ENCODE results near the gene RCOR2. TPM values are rescaled to one million over a fixed set of nuclear protein-coding genes. Genes with fewer than 3 reads are reported as not detected.

The RCOR2 gene
- total RNA-seq, 2 experiments from 2014 or later, result 2.1 to 2.4 TPM

- H4K20me1 ChIP-seq (ENCODE audit: insufficient read depth, low read length), result 0 out of 2 replicates have a peak, but pooled peaks cover 5% of the 10 kb centered on the region
- no peaks in the 10 kb centered on the region for H3K9me2 ChIP-seq (ENCODE audit: insufficient read depth, low read length)
- H3K36me3 ChIP-seq (ENCODE audit: insufficient read depth, low read length), result peaks cover 17% of the 10 kb centered on the region
- TF ChIP-seq EZH2phosphoT487 (IDR thresholded peaks at IDR 0.05; ENCODE audit: borderline replicate concordance, low read depth, low read length) (no peak), CTCF (conservative IDR thresholded peaks at IDR 0.05; ENCODE audit: low read length) (no peak)
- H3K27ac ChIP-seq (ENCODE audit: low read depth, low read length, poor library complexity, severe bottlenecking), result peak overlapping the region; percentile 42
- TSS peak; percentile 63 for BruUV-seq (replicated peaks)
- CTCF ChIA-PET (ENCODE audit: unreplicated experiment), result no interaction called here
- peak overlapping the region; percentile 98 for H3K4me3 ChIP-seq (ENCODE audit: low read depth, low read length, poor library complexity, severe bottlenecking)
- H2AFZ ChIP-seq (ENCODE audit: low read length), result no peak overlapping the region
- intact Hi-C loops (cut with micrococcal nuclease; ENCODE audit: unreplicated experiment), result no loop called here
- H3K9me3 ChIP-seq (ENCODE audit: low read length), result no peaks in the 10 kb centered on the region
- peaks cover 24% of the 10 kb centered on the region for H3K4me1 ChIP-seq (ENCODE audit: insufficient read depth, low read length, poor library complexity, severe bottlenecking)
- DNase-seq (ENCODE audit: low spot score), result peak; percentile 43
- peak overlapping the region; percentile 99 for H3K4me2 ChIP-seq (ENCODE audit: low read length)
- H3K79me2 ChIP-seq (ENCODE audit: insufficient read depth, low read depth, low read length), result peaks cover 19% of the 10 kb centered on the region
- POLR2A ChIA-PET, result no interaction called here
Observed at GRCh38 chr11:63940786-63941185, 23.8 kb upstream of the RCOR2 start.

- TF ChIP-seq CTCF (conservative IDR thresholded peaks at IDR 0.05; ENCODE audit: low read length) (no peak), EZH2phosphoT487 (IDR thresholded peaks at IDR 0.05; ENCODE audit: borderline replicate concordance, low read depth, low read length) (no peak)
- peaks cover 24% of the 10 kb centered on the region for H3K4me1 ChIP-seq (ENCODE audit: insufficient read depth, low read length, poor library complexity, severe bottlenecking)
- 0 out of 2 replicates have a peak, but pooled peaks cover 5% of the 10 kb centered on the region for H4K20me1 ChIP-seq (ENCODE audit: insufficient read depth, low read length)
- no peaks in the 10 kb centered on the region for H3K9me3 ChIP-seq (ENCODE audit: low read length)
- ChIA-PET CTCF (ENCODE audit: unreplicated experiment) (interaction anchor here (0.6 kb wide), 2 partner anchors 64 to 84 kb away, joined by 3 to 5 read pairs; no protein-coding TSS in a partner anchor), POLR2A (interaction anchor here (0.6 kb wide), 1 partner anchor 135 kb away, joined by 4 read pairs; no protein-coding TSS in a partner anchor)
- intact Hi-C loops (cut with micrococcal nuclease; ENCODE audit: unreplicated experiment), result loop anchor here (2.0 to 5.0 kb wide), 4 partner anchors 23 to 267 kb away; partner anchors contain the start of genes ATL3, MARK2, RCOR2 and ZFTA
- peak overlapping the region; percentile 98 for H3K4me3 ChIP-seq (ENCODE audit: low read depth, low read length, poor library complexity, severe bottlenecking)
- H3K36me3 ChIP-seq (ENCODE audit: insufficient read depth, low read length), result peaks cover 17% of the 10 kb centered on the region
- no TSS peak for BruUV-seq (replicated peaks)
- no peaks in the 10 kb centered on the region for H3K9me2 ChIP-seq (ENCODE audit: insufficient read depth, low read length)
- peak overlapping the region; percentile 99 for H3K4me2 ChIP-seq (ENCODE audit: low read length)
- H3K79me2 ChIP-seq (ENCODE audit: insufficient read depth, low read depth, low read length), result peaks cover 19% of the 10 kb centered on the region
- H3K27ac ChIP-seq (ENCODE audit: low read depth, low read length, poor library complexity, severe bottlenecking), result peak overlapping the region; percentile 67
- H2AFZ ChIP-seq (ENCODE audit: low read length), result peak overlapping the region; percentile 71
- DNase-seq (ENCODE audit: low spot score), result peak; percentile 26
Observed at GRCh38 chr11:63939397-63939891, 22.5 kb upstream of the RCOR2 start.
